ENCODE results near the gene SYNPO.

The SYNPO gene

DNA sequence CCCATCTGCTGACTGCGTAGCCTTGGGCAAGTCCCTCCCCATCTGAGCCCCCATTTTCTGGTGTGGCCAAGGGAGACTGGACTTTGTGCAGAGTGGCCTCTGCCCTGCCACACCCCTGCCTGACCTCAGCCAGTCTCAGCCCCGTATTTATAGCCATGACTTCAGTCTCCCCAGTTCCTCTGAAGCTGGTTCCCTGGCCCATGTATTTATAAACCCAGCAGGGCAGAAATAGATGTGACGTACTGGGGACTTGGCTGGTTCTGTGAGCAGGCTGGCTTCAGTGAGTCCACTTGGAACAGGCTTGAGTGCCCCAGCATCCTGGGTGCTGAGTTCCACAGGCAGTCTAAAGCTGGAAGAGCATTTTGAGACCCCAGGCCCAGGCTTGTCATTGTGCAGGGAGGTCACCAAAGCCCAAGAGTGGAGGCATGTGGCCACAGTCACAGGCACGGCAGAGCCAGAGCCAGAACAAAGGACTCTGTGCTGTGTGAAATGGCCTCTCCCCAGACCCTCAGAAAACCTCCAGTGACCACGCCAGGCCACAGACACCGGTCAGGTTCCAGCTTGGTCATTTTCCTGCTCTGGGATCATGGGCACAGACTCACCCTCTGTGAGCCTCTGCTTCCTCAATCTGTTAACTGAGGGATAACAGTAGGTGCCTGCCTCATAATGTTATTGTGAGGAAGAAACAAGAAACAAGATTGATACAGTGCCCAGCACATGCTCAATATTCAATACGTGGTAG lies 30.4 kb upstream of the SYNPO start:
- DNase-seq (ENCODE audit: extremely low spot score), result no peak
- POLR2A ChIA-PET, result no interaction called here

DNA sequence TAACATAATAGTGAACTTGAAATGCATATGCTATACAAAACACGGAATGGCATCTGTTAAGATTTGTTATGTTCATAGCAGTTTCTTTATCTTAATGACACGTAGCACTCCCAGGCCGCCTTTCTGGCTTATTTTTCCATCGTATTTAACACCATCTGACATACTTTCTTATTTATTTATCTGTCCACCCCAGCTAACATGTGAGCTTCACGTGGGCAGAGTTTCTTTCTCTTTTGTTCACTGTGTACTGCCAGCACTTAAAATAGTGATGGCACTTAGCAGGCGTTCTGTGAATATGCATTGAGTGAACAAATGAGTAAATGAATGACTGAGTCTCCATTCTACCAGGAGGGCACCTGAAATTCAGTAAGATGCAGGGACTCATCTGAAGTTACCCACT lies 29.4 kb upstream of the SYNPO start:
- no peak for DNase-seq (ENCODE audit: extremely low spot score)
- CTCF ChIA-PET, result no interaction called here
- POLR2A ChIA-PET, result no interaction called here
- no peak for TF ChIP-seq CTBP1 (IDR thresholded peaks at IDR 0.05; ENCODE audit: borderline replicate concordance)

More for the DNA sequence above, 30.4 kb upstream of the SYNPO start:
- CTCF ChIA-PET, result interaction anchor here (0.6 kb wide), 1 partner anchor 146 kb away, joined by 3 read pairs; no protein-coding TSS in a partner anchor
- TF ChIP-seq ARNT (IDR thresholded peaks at IDR 0.05), result no peak
- no peak for TF ChIP-seq CTBP1 (IDR thresholded peaks at IDR 0.05; ENCODE audit: borderline replicate concordance)
- TF ChIP-seq SUZ12 (IDR thresholded peaks at IDR 0.05), result no peak
- TF ChIP-seq LEF1 (IDR thresholded peaks at IDR 0.05; ENCODE audit: borderline replicate concordance), result no peak
- TF ChIP-seq, protein P1, sequence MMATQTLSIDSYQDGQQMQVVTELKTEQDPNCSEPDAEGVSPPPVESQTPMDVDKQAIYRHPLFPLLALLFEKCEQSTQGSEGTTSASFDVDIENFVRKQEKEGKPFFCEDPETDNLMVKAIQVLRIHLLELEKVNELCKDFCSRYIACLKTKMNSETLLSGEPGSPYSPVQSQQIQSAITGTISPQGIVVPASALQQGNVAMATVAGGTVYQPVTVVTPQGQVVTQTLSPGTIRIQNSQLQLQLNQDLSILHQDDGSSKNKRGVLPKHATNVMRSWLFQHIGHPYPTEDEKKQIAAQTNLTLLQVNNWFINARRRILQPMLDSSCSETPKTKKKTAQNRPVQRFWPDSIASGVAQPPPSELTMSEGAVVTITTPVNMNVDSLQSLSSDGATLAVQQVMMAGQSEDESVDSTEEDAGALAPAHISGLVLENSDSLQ (IDR thresholded peaks at IDR 0.05), result no peak
- TF ChIP-seq FOXA1 (IDR thresholded peaks at IDR 0.05), result no peak
- TF ChIP-seq FOXM1 (IDR thresholded peaks at IDR 0.05; ENCODE audit: borderline replicate concordance), result no peak
- TF ChIP-seq HDGF (IDR thresholded peaks at IDR 0.05; ENCODE audit: borderline replicate concordance), result no peak
- no peak for TF ChIP-seq TARDBP (IDR thresholded peaks at IDR 0.05)
- no peak for TF ChIP-seq SP1 (IDR thresholded peaks at IDR 0.05)
- TF ChIP-seq FOXK2 (IDR thresholded peaks at IDR 0.05), result no peak
- no peak for TF ChIP-seq L3MBTL2 (conservative IDR thresholded peaks at IDR 0.05)
- no peak for TF ChIP-seq ELF4 (IDR thresholded peaks at IDR 0.05)
- no peak for TF ChIP-seq NFRKB (IDR thresholded peaks at IDR 0.05)
- no peak for TF ChIP-seq ZNF384 (IDR thresholded peaks at IDR 0.05)
- no peak for TF ChIP-seq BHLHE40 (IDR thresholded peaks at IDR 0.05; ENCODE audit: borderline replicate concordance)

DNA sequence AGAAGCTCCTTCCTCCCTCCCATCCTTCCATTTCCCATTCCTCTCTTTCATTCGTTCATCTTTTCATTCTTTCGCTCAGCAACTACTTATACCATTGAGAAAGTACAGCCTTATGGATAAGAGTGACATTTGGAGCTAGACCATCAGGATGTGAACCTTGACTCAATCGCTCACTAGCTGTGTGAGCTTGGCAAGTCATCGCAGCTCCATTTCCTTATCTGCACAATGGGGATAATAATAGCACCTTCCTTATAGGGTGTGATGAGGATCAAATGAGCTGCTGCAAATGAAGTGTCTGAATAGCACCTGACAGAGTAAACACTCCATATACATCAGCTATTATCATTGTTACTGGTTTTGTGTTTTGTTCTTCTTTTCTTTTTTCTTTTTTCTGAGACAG lies 28.1 kb upstream of the SYNPO start:
- TF ChIP-seq ARNT (IDR thresholded peaks at IDR 0.05), result no peak
- TF ChIP-seq NFRKB (IDR thresholded peaks at IDR 0.05), result no peak
- TF ChIP-seq CTBP1 (IDR thresholded peaks at IDR 0.05; ENCODE audit: borderline replicate concordance), result no peak
- no peak for TF ChIP-seq ELF4 (IDR thresholded peaks at IDR 0.05)
- TF ChIP-seq BHLHE40 (IDR thresholded peaks at IDR 0.05; ENCODE audit: borderline replicate concordance), result no peak
- no peak for TF ChIP-seq L3MBTL2 (conservative IDR thresholded peaks at IDR 0.05)
- no peak for TF ChIP-seq ZNF384 (IDR thresholded peaks at IDR 0.05)
- no peak for TF ChIP-seq SP1 (IDR thresholded peaks at IDR 0.05)
- no peak for TF ChIP-seq LEF1 (IDR thresholded peaks at IDR 0.05; ENCODE audit: borderline replicate concordance)
- no peak for TF ChIP-seq HDGF (IDR thresholded peaks at IDR 0.05; ENCODE audit: borderline replicate concordance)
- TF ChIP-seq FOXA1 (IDR thresholded peaks at IDR 0.05), result no peak
- no peak for TF ChIP-seq FOXM1 (IDR thresholded peaks at IDR 0.05; ENCODE audit: borderline replicate concordance)
- TF ChIP-seq SUZ12 (IDR thresholded peaks at IDR 0.05), result no peak
- TF ChIP-seq TARDBP (IDR thresholded peaks at IDR 0.05), result no peak
- TF ChIP-seq FOXK2 (IDR thresholded peaks at IDR 0.05), result no peak
- ChIA-PET POLR2A (interaction anchor here (1.2 kb wide), 1 partner anchor 88 kb away, joined by 6 read pairs; the partner anchor contains the start of gene RBM22), CTCF (no interaction called here)
- DNase-seq (ENCODE audit: extremely low spot score), result no peak

DNA sequence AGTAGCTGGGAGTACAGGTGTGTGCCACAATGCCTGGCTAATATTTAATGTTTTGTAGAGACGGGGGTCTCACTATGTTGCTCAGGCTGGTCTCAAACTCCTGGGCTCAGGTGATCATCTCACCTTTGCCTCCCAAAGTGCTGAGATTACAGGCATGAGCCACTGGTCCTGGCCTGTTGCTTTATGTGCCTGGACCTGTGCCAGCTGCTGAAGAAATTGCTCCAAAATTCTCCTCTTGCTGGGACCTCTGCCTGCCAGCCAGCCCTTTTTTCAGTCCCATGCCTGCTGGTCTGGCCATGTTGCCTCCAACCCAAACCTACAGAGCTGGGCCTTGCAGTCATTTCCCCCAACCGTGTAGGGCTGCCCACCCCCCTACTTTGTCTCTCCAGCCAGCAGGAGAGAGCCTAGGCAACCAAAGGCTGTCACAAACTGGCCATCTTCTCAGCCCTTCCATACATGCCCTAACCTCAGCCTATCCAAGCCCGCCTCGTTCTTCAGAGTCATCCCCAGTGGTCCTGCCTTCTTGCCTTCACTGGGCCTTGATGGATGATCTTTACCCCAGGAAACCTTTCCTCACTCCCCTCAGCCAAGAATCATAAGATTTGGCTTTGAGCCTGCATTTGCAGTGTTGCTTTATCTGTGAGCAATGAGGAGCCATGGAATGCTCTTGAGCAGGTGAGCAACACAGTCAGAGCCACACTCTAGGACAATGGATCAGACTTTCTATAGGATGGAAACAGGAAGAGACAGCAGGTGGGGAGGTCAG lies 27.4 kb upstream of the SYNPO start:
- TF ChIP-seq TARDBP (IDR thresholded peaks at IDR 0.05), result no peak
- no peak for TF ChIP-seq CTBP1 (IDR thresholded peaks at IDR 0.05; ENCODE audit: borderline replicate concordance)
- TF ChIP-seq L3MBTL2 (conservative IDR thresholded peaks at IDR 0.05), result no peak
- no peak for TF ChIP-seq FOXK2 (IDR thresholded peaks at IDR 0.05)
- TF ChIP-seq, protein P1 (IDR thresholded peaks at IDR 0.05), result no peak
- TF ChIP-seq ZNF384 (IDR thresholded peaks at IDR 0.05), result no peak
- no peak for TF ChIP-seq ARNT (IDR thresholded peaks at IDR 0.05)
- no peak for TF ChIP-seq ELF4 (IDR thresholded peaks at IDR 0.05)
- no peak for TF ChIP-seq HDGF (IDR thresholded peaks at IDR 0.05; ENCODE audit: borderline replicate concordance)
- no peak for TF ChIP-seq NFRKB (IDR thresholded peaks at IDR 0.05)
- TF ChIP-seq FOXA1 (IDR thresholded peaks at IDR 0.05), result no peak
- no peak for TF ChIP-seq SP1 (IDR thresholded peaks at IDR 0.05)
- TF ChIP-seq LEF1 (IDR thresholded peaks at IDR 0.05; ENCODE audit: borderline replicate concordance), result no peak
- POLR2A ChIA-PET, result interaction anchor here (1.2 kb wide), 1 partner anchor 88 kb away, joined by 6 read pairs; the partner anchor contains the start of gene RBM22
- DNase-seq (ENCODE audit: extremely low spot score), result no peak
- CTCF ChIA-PET, result no interaction called here

DNA sequence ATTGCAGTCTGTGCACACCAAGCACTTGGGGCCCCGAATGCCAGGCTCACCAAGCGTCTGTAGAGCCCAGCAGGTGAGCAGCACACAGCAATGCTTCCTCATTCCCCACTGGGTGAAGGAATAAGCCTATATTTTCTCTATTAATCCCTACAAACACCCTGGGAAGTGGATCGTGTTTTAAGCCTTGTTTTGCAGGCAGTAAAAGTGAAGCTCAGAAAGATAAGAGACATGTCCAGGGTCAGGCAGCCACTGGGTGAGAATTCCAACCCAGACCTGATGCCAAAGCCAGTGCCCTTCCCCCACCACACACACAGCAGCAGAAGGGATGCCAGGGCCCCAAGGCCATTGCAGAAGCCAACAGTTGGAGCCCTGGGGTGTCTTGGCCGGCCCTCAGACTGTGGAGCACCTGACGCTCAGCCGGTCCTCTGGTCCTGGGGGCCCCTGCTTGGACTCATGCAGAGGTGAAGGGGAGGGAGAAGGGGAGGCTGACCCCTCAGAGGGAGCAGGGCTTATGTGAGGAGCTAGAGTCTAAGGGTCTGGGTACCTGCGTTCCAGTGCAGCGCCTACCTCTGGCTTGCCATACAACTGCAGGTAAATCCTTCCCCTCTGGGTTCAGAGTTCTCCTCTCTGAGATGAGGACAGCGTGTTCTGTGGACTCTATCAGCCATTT lies 26.3 kb upstream of the SYNPO start:
- TF ChIP-seq TARDBP (IDR thresholded peaks at IDR 0.05), result no peak
- TF ChIP-seq ZNF384 (IDR thresholded peaks at IDR 0.05), result no peak
- TF ChIP-seq FOXM1 (IDR thresholded peaks at IDR 0.05; ENCODE audit: borderline replicate concordance), result no peak
- TF ChIP-seq NFRKB (IDR thresholded peaks at IDR 0.05), result no peak
- TF ChIP-seq CTBP1 (IDR thresholded peaks at IDR 0.05; ENCODE audit: borderline replicate concordance), result no peak
- no peak for TF ChIP-seq HDGF (IDR thresholded peaks at IDR 0.05; ENCODE audit: borderline replicate concordance)
- TF ChIP-seq FOXK2 (IDR thresholded peaks at IDR 0.05), result no peak
- TF ChIP-seq FOXA1 (IDR thresholded peaks at IDR 0.05), result no peak
- peak; percentile 31 for DNase-seq (ENCODE audit: extremely low spot score)
- ChIA-PET POLR2A (no interaction called here), CTCF (interaction anchor here (0.9 to 1.2 kb wide), 4 partner anchors 15 to 101 kb away, joined by 3 read pairs; no protein-coding TSS in a partner anchor)

DNA sequence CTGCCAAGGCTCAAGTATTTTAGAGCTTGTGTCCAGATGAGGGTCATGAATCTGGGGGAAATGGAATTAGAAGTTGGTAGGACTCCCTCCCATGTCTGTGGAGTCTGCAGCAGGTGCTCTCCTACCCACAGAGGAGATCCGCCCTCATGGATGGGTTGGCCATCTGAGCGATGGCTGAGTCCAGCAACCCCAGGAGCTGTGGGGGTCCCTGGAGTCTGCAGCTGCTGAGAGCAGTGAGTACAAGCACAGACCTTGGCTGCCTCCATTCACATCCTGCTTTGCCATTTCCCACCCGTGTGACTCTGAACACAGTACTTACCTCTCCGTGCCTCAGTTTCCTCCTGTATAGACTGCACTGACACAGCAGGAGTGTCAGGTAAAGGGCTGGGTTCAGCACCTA lies 25.8 kb upstream of the SYNPO start:
- DNase-seq (ENCODE audit: extremely low spot score), result no peak
- CTCF ChIA-PET, result interaction anchor here (0.9 to 1.2 kb wide), 4 partner anchors 16 to 102 kb away, joined by 3 read pairs; no protein-coding TSS in a partner anchor
- POLR2A ChIA-PET, result no interaction called here
- no peak for TF ChIP-seq L3MBTL2 (conservative IDR thresholded peaks at IDR 0.05)
- TF ChIP-seq ARNT (IDR thresholded peaks at IDR 0.05), result no peak
- TF ChIP-seq FOXK2 (IDR thresholded peaks at IDR 0.05), result no peak
- TF ChIP-seq CTBP1 (IDR thresholded peaks at IDR 0.05; ENCODE audit: borderline replicate concordance), result no peak
- no peak for TF ChIP-seq LEF1 (IDR thresholded peaks at IDR 0.05; ENCODE audit: borderline replicate concordance)
- TF ChIP-seq TARDBP (IDR thresholded peaks at IDR 0.05), result no peak
- no peak for TF ChIP-seq FOXA1 (IDR thresholded peaks at IDR 0.05)
- TF ChIP-seq, protein P1 (IDR thresholded peaks at IDR 0.05), result no peak
